Motor neuron (in vitro differentiated cells): ENCODE results near the gene IGFBP2. TPM values are rescaled to one million over a fixed set of nuclear protein-coding genes. Genes with fewer than 3 reads are reported as not detected.
A peak's percentile ranks its signal among the peaks of the same experiment; 100 is the strongest.

Source experiments
- ATAC-seq, 8 experiments: fragments of 200-7000 bp; cut with Tn5 transposase; replicated peaks in 6 of 8; 2 replicates each; pipeline ENCODE4 v1.8.0; 2021; ENCODE audit warnings: mild to moderate bottlenecking in 8 of 8, moderate library complexity in 8 of 8
- H3K27ac ChIP-seq, 2 donors: fragments of 250-450 bp; sonication (Bioruptor Pico); 2 replicates each; pipeline ENCODE4 v1.9.0; 2021; ENCODE audit warnings: antibody characterized with exemption in 2 of 2, mild to moderate bottlenecking in 2 of 2, moderate library complexity in 1 of 2
- H3K4me1 ChIP-seq, 2 donors: fragments of 250-450 bp; sonication (Bioruptor Pico); replicated peaks in 1 of 2; 2 replicates each; pipeline ENCODE4 v1.6.1; 2021; ENCODE audit warnings: antibody characterized with exemption in 2 of 2, mild to moderate bottlenecking in 2 of 2, moderate library complexity in 1 of 2
- H3K4me3 ChIP-seq, 5 donors: fragments of 250-450 bp; sonication (Bioruptor Pico); 2 replicates each; pipeline ENCODE4 v1.9.0; 2021; ENCODE audit warnings: antibody characterized with exemption in 5 of 5, mild to moderate bottlenecking in 5 of 5, moderate library complexity in 4 of 5
- WGBS, 10 experiments: fragments of 450-650 bp; shearing (Covaris generic); methylation state at CpG; one replicate each; pipeline ENCODE4 v1.0.0; 2022; 5-methylcytosine and 5-hydroxymethylcytosine counted together
- in situ Hi-C, 9 experiments: fragments of 400-800 bp; cut with MboI; loops; one replicate each; pipeline ENCODE4 v1.15.0; 2021; ENCODE audit warnings: low sequenced_read_pairs in 9 of 9, low pct_unique_long_range_greater_than_20kb in 2 of 9; ENCODE audit not compliant: unreplicated experiment in 9 of 9
- total RNA-seq, 8 experiments: library from RNA; unstranded; fragments of 300-600 nt; gene quantifications; 2 replicates each; pipeline versions ENCODE4 v1.2.3 to v1.2.4, GENCODE V29; 2022

The IGFBP2 gene
- total RNA-seq, 8 experiments from 2014 or later = 1.2 to 825 (median 454) TPM

DNA sequence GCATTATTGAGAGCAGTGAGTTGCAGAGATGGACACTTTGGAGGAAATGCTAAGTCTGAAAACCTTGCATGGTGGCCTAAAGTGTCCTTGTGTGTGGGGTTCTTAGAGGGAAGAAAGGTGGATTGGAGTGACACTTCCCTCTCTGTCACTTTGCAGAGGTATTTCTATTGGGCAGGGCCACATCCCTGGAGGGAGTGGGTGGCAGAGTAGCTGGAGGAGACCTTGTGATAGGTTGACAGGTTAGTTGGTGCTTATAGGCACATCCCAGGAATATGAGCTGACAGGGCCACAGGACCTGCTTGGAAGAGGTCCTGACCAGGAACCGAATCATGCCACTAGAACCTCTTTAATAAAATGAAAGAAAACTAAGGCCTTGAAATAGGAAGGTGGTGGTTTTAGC is 63.1 kb downstream of the IGFBP2 start:
- Histone ChIP-seq H3K27ac (no peak overlapping the region), H3K4me3 (no peak overlapping the region), H3K4me1 (peaks cover 54 to 70% of the 10 kb centered on the region in 2 donors)
- in situ Hi-C loops = loop anchor here (10.0 to 25.0 kb wide), 5 partner anchors 466 to 1016 kb away; no protein-coding TSS in a partner anchor
- no peak for ATAC-seq
- 83 to 100% (median 100%) methylated on average over 1 of the region's 1 CpG; no CpG with 5 or more reads in 5 of the 10 experiments for WGBS, 10 experiments

DNA sequence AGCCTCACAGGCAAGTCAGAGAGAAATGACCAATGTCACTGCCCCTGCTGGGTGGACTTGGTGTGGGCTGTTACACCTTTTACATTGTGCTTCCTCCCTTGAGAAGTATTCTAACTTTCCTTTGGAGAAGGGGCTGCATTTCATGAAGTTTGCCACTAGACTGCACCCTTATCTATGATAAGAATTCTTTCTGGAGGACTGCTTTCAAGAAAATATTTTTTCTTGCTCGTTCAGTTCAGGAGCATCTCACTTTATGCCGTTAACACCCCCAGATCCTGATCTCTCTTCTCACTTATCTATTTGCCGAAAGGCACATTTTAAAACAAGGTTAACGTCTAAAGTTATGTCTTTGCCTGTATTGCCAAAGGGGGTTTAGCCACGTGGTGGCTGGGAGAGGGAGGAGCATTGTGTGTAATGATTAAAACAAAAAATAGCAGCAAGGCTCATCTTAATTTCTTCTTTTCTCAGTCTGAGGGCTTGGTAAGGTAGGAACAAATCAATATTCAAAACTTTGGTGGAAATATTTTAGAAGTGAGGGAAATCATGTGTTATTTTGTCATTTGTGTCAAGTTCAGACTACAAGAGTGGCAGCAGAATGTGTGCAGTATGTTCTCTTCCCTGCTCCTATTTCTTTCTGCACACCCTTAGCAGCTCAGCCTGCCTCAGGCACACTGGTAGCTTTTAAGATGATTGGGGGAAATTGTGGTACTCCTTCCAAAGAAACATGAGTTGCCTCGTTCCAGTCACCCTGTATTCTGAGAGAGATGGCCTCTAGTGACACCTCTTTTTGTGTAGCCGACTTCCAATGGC is 63.7 kb downstream of the IGFBP2 start:
- in situ Hi-C loops = loop anchor here (10.0 to 25.0 kb wide), 5 partner anchors 465 to 1015 kb away; no protein-coding TSS in a partner anchor
- Histone ChIP-seq H3K27ac (no peak overlapping the region), H3K4me1 (peaks cover 54 to 73% of the 10 kb centered on the region in 2 donors), H3K4me3 (no peak overlapping the region)
- 0 to 60% (median 45%) methylated on average over 1 to 7 of the region's 7 CpGs for WGBS, 10 experiments
- peak in 2 of 8 experiments; percentile 4 to 5 for ATAC-seq

DNA sequence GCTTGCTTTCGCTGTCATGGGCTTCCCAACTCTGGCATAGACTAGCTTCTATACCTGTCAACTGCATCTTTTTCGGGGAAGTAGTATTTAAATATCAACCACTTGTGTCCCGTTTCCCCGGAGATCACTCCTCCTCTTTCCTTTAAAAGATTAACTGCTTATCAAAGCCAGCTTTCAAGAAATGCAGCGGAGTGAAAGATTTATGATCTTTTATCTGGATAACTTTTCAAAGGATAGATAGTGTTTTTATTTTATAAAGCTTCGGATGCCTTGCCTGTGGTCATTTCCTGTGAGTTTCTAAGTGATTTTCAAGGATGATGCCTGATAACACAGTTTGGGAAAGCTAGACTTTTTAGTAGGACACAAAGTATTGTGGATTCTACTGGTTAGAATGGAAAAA is 65.1 kb downstream of the IGFBP2 start:
- ATAC-seq = no peak
- WGBS, 10 experiments = 8 to 100% (median 20%) methylated on average over 1 to 6 of the region's 6 CpGs; no CpG with 5 or more reads in 1 of the 10 experiments
- in situ Hi-C loops = loop anchor here (10.0 to 25.0 kb wide), 5 partner anchors 464 to 1014 kb away; no protein-coding TSS in a partner anchor
- Histone ChIP-seq H3K4me1 (peaks cover 54 to 73% of the 10 kb centered on the region in 2 donors), H3K27ac (no peak overlapping the region), H3K4me3 (no peak overlapping the region)

DNA sequence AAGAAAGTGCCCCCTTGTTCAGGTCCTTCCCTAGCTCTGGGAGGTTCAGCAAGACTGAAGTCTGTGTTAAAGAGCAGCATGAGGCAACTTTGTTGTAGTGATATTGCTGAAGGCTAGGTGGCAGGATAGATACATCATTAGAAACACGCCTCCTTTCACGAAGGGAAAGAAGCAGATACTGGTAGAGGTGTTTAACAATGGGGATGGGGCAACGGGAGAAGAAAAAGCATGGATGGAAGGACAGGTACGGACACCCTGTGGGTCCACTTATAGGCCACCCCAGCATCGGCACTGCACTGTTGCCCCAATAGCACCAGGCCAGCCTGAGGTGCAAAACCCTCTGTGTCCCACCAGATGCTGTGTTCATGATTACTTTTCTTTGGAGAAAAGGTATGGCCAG is 65.7 kb downstream of the IGFBP2 start:
- 0 to 40% (median 15%) methylated on average over 1 to 5 of the region's 5 CpGs; no CpG with 5 or more reads in 3 of the 10 experiments for WGBS, 10 experiments
- peak; percentile 30 to 53 (median 46) for ATAC-seq
- H3K4me3 ChIP-seq = no peak overlapping the region
- H3K27ac ChIP-seq = no peak overlapping the region
- H3K4me1 ChIP-seq = peaks cover 54 to 67% of the 10 kb centered on the region in 2 donors
- in situ Hi-C loops = loop anchor here (10.0 to 25.0 kb wide), 5 partner anchors 463 to 1013 kb away; no protein-coding TSS in a partner anchor

DNA sequence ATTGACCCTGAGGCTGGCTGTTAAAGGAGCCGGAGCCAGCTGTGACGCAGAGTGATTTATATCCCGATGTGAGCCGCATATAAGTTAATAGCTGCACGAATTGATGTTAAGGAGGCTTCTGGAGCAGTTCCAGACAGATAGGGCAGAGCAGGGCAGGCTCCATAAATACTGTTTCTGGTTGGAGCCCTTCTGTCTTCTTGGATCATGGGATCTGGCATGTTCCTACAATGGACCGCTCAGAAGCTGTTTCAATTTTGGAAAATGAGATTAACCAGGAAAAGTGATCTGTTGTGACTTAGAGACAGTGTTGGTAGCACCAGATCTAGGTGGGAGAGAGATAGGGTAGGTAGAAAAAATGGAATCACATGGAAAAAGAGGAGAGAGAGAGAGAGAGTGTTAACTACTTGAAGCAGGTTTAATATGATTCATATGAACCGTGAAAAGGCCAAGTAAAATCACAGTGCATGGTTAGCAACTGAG is 66.9 kb downstream of the IGFBP2 start:
- no peak overlapping the region for H3K27ac ChIP-seq
- ATAC-seq = peak in 5 of 8 experiments; percentile 48 to 80 (median 80)
- no peak overlapping the region for H3K4me3 ChIP-seq
- in situ Hi-C loops = loop anchor here in 1 of 9 experiments (10.0 kb wide), 1 partner anchor 815 kb away; no protein-coding TSS in a partner anchor
- 8 to 86% (median 37%) methylated on average over 1 to 7 of the region's 7 CpGs for WGBS, 10 experiments
- H3K4me1 ChIP-seq = peaks cover 50 to 61% of the 10 kb centered on the region in 2 donors

DNA sequence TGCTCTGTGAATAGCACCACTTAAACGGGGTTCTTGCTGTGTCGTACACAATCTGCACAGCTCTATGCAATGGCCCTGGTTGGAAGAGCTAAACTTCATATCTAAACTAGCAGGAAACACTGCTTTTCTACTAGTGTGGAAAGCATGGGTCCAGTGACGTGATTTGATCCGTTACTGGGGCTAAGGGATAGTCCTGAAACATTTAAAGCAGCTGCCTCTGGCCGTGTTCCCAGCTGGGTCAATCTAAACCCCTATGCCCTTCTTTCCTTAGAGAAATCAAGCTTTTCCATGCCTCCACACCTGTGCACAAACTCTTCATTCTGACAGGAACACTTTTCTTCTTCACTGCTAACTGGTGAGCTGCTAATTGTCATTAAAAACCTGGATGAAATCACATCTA is 67.6 kb downstream of the IGFBP2 start:
- ATAC-seq = no peak
- no peak overlapping the region for H3K4me3 ChIP-seq
- peaks cover 43 to 54% of the 10 kb centered on the region in 2 donors for H3K4me1 ChIP-seq
- H3K27ac ChIP-seq = no peak overlapping the region
- in situ Hi-C loops = loop anchor here in 1 of 9 experiments (10.0 kb wide), 1 partner anchor 814 kb away; no protein-coding TSS in a partner anchor
- WGBS, 10 experiments = 0 to 100% (median 84%) methylated on average over 1 to 5 of the region's 5 CpGs; no CpG with 5 or more reads in 1 of the 10 experiments

DNA sequence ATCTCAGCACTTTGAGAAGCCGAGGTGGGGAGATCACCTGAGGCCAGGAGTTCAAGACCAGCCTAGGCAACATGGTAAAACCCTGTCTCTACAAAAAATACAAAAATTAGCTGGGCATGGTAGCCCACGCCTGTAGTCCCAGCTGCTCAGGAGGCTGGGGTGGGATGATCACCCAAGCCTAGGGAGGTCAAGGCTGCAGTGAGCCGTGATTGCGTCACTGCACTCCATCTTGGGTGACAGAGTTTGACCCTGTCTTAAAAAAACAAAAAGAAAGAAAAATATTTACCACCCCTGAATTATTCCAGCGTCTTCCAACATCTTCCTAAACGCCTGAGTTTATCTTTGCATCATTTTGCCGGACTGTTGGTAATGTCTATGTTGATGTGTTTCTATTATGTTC is 68.3 kb downstream of the IGFBP2 start:
- in situ Hi-C loops = loop anchor here in 1 of 9 experiments (10.0 kb wide), 1 partner anchor 813 kb away; no protein-coding TSS in a partner anchor
- Histone ChIP-seq H3K4me3 (no peak overlapping the region), H3K4me1 (peaks cover 38 to 50% of the 10 kb centered on the region in 2 donors), H3K27ac (no peak overlapping the region)
- ATAC-seq = no peak
- 81 to 100% (median 91%) methylated on average over 1 to 7 of the region's 7 CpGs; no CpG with 5 or more reads in 1 of the 10 experiments for WGBS, 10 experiments

DNA sequence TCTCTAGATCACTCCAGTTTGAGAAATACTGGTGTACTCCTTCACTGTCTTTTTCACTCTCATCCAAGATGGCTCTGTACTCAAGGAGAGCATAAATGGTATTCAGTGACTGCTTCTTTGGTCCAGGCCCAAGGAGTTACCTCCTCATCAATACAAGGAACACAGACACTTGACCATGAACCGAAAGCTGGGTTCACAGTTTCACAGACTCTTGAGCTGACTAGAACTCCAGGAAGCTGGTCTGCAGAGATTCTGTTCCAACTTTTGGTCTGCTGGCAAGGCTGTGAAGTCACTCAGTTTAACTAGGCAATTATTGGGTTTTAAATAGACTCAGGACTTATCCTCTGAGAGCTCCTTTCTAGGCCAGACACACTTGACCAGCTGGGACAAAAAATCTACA is 69.5 kb downstream of the IGFBP2 start:
- no peak for ATAC-seq
- Histone ChIP-seq H3K27ac (no peak overlapping the region), H3K4me1 (peaks cover 32 to 38% of the 10 kb centered on the region in 2 donors), H3K4me3 (no peak overlapping the region)
- 33 to 100% (median 90%) methylated on average over 1 of the region's 1 CpG; no CpG with 5 or more reads in 4 of the 10 experiments for WGBS, 10 experiments
- in situ Hi-C loops = loop anchor here in 1 of 9 experiments (10.0 kb wide), 1 partner anchor 812 kb away; no protein-coding TSS in a partner anchor

DNA sequence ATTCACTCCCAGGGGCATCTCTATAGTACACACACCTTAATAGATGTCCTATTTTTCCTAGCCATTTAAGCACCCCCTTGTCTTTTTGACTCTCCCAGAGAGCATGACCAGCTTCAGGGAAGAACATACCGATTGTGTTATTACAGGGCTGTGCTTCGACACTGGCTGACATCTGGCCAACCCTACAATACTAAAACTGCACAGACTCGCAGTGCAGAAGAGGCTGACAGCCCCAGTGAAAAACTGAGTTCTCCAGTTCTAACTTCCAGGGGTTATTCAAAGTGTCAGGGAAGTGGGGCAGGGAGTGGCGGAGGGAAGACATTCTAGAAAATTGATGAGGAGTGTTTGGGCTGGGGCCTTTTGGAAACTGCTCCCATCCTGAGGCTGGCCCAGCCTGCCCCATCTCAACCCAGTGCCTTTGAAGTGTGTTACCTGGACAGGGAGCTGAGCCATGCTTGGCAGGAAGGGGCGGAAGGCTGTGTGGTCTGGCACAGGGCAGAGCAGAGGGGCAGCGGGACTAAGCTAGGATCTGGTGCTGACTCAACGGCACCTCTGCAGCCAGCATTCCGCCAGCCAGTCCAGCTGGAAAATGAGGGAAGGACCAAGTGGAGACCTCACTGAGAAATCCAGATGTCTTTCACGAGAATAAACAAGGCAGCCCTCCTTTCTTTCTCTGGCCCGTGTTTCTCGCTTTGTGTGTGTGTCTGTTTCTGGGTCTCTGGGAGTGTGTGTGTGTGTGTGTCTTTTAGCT is 77.5 kb downstream of the IGFBP2 start:
- 0 to 100% (median 84%) methylated on average over 1 to 7 of the region's 11 CpGs; no CpG with 5 or more reads in 2 of the 10 experiments for WGBS, 10 experiments
- in situ Hi-C loops = no loop called here
- H3K4me1 ChIP-seq = peaks cover 0 to 7% of the 10 kb centered on the region in 2 donors
- ATAC-seq = peak in 4 of 8 experiments; percentile 12 to 62 (median 30)
- no peak overlapping the region for H3K27ac ChIP-seq
- no peak overlapping the region for H3K4me3 ChIP-seq

DNA sequence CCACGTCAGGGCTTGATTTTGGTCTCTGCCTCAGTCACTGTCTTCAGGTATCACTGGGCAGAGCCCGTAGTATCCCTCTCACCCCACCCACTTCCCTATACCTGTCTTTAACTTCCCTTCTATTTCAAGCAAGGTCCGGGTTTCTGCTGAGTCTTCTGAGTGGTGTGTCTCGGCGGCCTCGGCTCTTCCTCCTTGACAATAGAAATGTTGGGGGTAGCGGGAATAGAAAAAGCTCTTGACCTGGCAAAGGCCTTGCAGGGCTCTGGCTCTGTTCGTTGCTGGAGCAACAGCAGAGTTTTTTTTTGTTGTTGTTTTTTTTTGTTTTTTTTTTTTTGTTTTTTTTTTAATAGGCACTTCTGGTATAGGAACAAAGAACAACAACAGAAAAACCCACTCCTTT is 78.1 kb downstream of the IGFBP2 start:
- H3K4me3 ChIP-seq = no peak overlapping the region
- peaks cover 0 to 7% of the 10 kb centered on the region in 2 donors for H3K4me1 ChIP-seq
- peak in 2 of 8 experiments; percentile 27 to 70 for ATAC-seq
- 28 to 100% (median 60%) methylated on average over 1 to 7 of the region's 8 CpGs for WGBS, 10 experiments
- H3K27ac ChIP-seq = no peak overlapping the region
- in situ Hi-C loops = no loop called here

DNA sequence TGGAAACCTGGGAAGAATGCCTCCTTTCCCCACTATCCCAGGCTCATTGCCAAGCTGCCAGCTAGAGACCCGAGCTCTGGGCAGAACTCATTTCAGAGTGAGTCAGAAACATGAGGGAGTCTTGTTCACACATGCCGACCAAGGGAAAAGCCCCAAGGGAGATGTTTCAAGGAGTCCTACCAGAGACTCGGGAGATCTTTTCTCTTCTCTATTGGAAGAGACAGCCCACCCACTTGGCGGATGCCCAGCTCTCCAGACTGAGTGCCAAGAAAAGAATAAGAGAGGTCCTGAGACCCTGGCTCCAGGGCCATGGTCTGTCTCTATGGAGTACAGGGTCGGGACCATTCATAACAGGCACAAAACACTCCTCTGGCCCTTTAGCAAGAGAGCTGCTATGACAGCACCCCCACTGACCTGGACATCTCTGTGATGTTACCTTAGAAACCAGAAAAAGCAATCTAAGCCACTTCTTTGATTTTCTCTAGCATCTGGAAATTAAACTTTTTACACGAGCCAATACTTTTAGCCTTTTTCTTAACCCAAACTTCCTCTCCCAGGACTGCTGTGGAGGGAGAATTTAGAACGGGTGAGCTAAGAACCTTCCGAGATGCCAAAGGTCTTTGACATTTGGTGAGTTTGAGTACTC is 80.6 kb downstream of the IGFBP2 start:
- in situ Hi-C loops = no loop called here
- Histone ChIP-seq H3K4me3 (no peak overlapping the region), H3K4me1 (peaks cover 0 to 7% of the 10 kb centered on the region in 2 donors), H3K27ac (no peak overlapping the region)
- 9 to 93% (median 80%) methylated on average over 1 to 7 of the region's 8 CpGs; no CpG with 5 or more reads in 1 of the 10 experiments for WGBS, 10 experiments
- ATAC-seq = peak in 4 of 8 experiments; percentile 48 to 90 (median 71)
